Sciatic nerve (tissue), 2 donors: ENCODE results near the gene NRSN2. TPM values are rescaled to one million over a fixed set of nuclear protein-coding genes. Genes with fewer than 3 reads are reported as not detected.
"Not testable (repeated sequence)": the region's sequence is repeated elsewhere in the genome, so short reads cannot be mapped to it uniquely, and the experiment has no call there.

ENCODE experiments used
- ATAC-seq: fragments of 200-7000 bp; cut with Tn5 transposase; one replicate; pipeline ENCODE4 v1.9.1; 2020; ENCODE audit warnings: mild to moderate bottlenecking, moderate library complexity
- DNase-seq: peaks from one replicate; pipeline ENCODE4 v3.0.0-alpha.2; 2020; ENCODE audit warnings: low spot score
- intact Hi-C: fragments of 100-400 bp; cut with DNase I; formaldehyde crosslinking; loops from one replicate; pipeline ENCODE4 v1.14.2; 2022
- total RNA-seq: library from RNA; stranded (reverse); fragmentation: NEBNext Ultra II Directional; extraction: Animal tissue kit (Norgen Biotek cat#: 25700); gene quantifications from one replicate; pipeline ENCODE4 v1.2.1, GENCODE V29; 2021
- donor health status: DM: no; HTN: no; CAD: no.
- donor health status: DM: no; HTN: no; CAD: no.

Gene NRSN2
- total RNA-seq, 1 donor from 2014 or later, result 39.6 TPM

GRCh38 chr20:324177-325044 lies 22.5 kb upstream of the NRSN2 start:
- intact Hi-C loops, result no loop called here

GRCh38 chr20:325045-325888 lies 21.6 kb upstream of the NRSN2 start, which contains the start of gene SOX12:
TSS of gene SOX12 (plus strand) at chr20:325552. CDS start at chr20:325925, 373 bp downstream.
- peak; percentile 87 for ATAC-seq
- intact Hi-C loops, result no loop called here
- peak; percentile 99 for DNase-seq

More at GRCh38 chr20:324177-325044, 22.5 kb upstream of the NRSN2 start:
- ATAC-seq, result peak; percentile 83
- DNase-seq, result peak; percentile 94

- intact Hi-C loops, result no loop called here
- DNase-seq, result peak; percentile 83
Measured at GRCh38 chr20:325889-326644, 20.8 kb upstream of the NRSN2 start.

GRCh38 chr20:326645-327185 lies 20.2 kb upstream of the NRSN2 start:
- ATAC-seq, result no peak
- no peak for DNase-seq
- intact Hi-C loops, result no loop called here

More at GRCh38 chr20:325889-326644, 20.8 kb upstream of the NRSN2 start:
- no peak for ATAC-seq

- intact Hi-C loops, result no loop called here
- DNase-seq, result peak; percentile 94
- peak; percentile 83 for ATAC-seq
Measured at GRCh38 chr20:327186-328026, 19.5 kb upstream of the NRSN2 start.

- no peak for DNase-seq
- ATAC-seq, result no peak
Measured at GRCh38 chr20:328027-328974, 18.6 kb upstream of the NRSN2 start.

GRCh38 chr20:328975-329695 lies 17.8 kb upstream of the NRSN2 start:
- no peak for DNase-seq
- intact Hi-C loops, result no loop called here
- ATAC-seq, result no peak

More at GRCh38 chr20:328027-328974, 18.6 kb upstream of the NRSN2 start:
- intact Hi-C loops, result no loop called here

GRCh38 chr20:329851-330232 lies 17.1 kb upstream of the NRSN2 start:
- no peak for ATAC-seq
- intact Hi-C loops, result loop anchor here (10.0 kb wide), 1 partner anchor 55 kb away; no protein-coding TSS in a partner anchor
- no peak for DNase-seq

GRCh38 chr20:330233-331149 lies 16.4 kb upstream of the NRSN2 start:
- intact Hi-C loops, result loop anchor here (10.0 kb wide), 1 partner anchor 56 kb away; no protein-coding TSS in a partner anchor
- DNase-seq (no peak), ATAC-seq (peak; percentile 39)

- no peak for ATAC-seq
- DNase-seq, result no peak
- intact Hi-C loops, result loop anchor here (10.0 kb wide), 1 partner anchor 60 kb away; no protein-coding TSS in a partner anchor
Measured at GRCh38 chr20:334578-334977, 12.3 kb upstream of the NRSN2 start.

- not testable (repeated sequence) for DNase-seq, ATAC-seq
- intact Hi-C loops, result loop anchor here (10.0 kb wide), 1 partner anchor 61 kb away; no protein-coding TSS in a partner anchor
Measured at GRCh38 chr20:336040-336439, 10.9 kb upstream of the NRSN2 start.

GRCh38 chr20:341682-342081 lies 5.2 kb upstream of the NRSN2 start:
- ATAC-seq, result no peak
- DNase-seq, result no peak
- intact Hi-C loops, result no loop called here

- ATAC-seq (no peak), DNase-seq (no peak)
- intact Hi-C loops, result no loop called here
Measured at GRCh38 chr20:343107-343506, 3.8 kb upstream of the NRSN2 start.

- DNase-seq, result no peak
- no peak for ATAC-seq
- intact Hi-C loops, result no loop called here
Measured at GRCh38 chr20:346033-346639, 775 bp upstream of the NRSN2 start.

- ATAC-seq, result no peak
- intact Hi-C loops, result no loop called here
- no peak for DNase-seq
Measured at GRCh38 chr20:347317-347639, 367 bp downstream of the NRSN2 start.
